AG09319 (cell line): Measurements from ENCODE around the gene MCRS1.

ENCODE experiments used
- DNase-seq: peaks from one replicate; pipeline ENCODE4 v3.0.0-alpha.2; 2010; ENCODE audit warnings: low read depth; ENCODE audit errors: extremely low read depth
- TF ChIP-seq, protein P1 (sequence below): IDR thresholded peaks from 2 replicates; pipeline ENCODE4 v1.5.1; 2011; ENCODE audit warnings: low read depth, mild to moderate bottlenecking, inconsistent platforms, low read length, moderate library complexity

MCRS1 gene

DNA sequence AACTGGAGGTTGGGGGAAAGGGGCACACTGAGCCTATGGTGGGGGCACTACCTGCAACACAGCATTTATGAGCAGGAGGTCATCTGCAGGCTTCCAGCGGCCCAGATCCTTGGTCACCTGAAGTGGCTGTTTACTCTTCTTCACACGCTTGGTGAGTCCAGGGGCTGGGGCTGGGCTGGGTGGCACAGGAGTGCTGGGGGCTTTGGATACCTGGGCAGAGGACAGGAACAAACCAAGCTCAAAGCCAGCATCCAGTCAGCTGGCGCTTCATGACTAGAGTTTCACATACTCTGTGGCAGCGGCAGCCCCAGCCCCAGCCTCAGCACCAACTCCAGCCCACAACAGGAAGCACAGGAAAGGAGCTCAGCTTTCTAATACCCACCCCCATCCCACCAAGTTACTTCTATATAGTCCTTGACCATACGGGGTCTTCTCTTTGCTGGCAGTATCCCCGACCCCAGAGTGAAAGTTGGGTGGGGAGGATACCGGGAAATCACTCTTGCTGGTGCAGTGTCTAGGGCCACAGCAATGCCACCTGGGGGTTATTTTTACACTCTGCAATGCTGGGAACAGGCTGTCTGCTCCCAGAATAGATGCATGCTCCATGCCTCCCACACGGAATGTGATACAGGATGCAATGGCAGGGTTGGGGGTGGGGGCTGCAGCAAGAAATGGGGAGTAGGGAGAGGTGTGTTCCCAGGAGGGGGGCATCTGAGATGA, 3.1 kb downstream of the MCRS1 start:
- TF ChIP-seq, protein P1, sequence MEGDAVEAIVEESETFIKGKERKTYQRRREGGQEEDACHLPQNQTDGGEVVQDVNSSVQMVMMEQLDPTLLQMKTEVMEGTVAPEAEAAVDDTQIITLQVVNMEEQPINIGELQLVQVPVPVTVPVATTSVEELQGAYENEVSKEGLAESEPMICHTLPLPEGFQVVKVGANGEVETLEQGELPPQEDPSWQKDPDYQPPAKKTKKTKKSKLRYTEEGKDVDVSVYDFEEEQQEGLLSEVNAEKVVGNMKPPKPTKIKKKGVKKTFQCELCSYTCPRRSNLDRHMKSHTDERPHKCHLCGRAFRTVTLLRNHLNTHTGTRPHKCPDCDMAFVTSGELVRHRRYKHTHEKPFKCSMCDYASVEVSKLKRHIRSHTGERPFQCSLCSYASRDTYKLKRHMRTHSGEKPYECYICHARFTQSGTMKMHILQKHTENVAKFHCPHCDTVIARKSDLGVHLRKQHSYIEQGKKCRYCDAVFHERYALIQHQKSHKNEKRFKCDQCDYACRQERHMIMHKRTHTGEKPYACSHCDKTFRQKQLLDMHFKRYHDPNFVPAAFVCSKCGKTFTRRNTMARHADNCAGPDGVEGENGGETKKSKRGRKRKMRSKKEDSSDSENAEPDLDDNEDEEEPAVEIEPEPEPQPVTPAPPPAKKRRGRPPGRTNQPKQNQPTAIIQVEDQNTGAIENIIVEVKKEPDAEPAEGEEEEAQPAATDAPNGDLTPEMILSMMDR, result no peak
- DNase-seq, result no peak

DNA sequence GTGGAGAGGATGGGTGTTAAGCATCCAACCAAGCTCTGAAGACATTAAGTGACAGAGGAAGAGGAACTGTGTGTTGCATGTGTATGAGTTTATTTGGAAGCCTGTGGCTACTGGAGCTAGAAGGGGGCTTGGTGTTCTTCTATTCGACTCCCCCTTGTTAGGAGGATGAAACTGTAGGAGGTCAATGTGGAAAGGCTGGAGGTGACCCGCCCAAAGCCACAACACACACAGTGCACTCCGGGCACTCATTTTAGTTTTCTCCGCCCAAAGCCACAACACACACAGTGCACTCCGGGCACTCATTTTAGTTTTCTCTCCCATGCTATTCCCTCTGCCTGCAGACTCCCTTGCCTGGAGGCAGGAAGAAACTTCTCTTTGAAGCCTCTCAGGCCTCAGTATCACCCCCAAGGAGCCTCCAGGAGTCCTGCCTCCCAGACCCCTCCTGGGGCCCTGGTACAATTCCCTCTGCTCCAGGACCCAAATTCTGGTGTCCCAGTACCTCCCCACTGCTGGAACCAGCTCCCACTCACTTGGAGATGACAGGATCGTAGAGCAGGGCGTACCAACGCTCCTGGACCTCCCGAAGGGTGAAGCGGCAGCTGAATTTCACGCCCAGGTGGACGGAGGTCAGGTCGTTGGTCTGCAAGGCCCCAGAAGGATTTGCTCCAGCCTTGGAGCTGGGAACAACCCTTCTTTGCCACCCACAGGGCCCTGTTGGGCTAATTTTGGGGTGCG, 3.8 kb downstream of the MCRS1 start:
- TF ChIP-seq, protein P1, result no peak
- DNase-seq, result no peak

DNA sequence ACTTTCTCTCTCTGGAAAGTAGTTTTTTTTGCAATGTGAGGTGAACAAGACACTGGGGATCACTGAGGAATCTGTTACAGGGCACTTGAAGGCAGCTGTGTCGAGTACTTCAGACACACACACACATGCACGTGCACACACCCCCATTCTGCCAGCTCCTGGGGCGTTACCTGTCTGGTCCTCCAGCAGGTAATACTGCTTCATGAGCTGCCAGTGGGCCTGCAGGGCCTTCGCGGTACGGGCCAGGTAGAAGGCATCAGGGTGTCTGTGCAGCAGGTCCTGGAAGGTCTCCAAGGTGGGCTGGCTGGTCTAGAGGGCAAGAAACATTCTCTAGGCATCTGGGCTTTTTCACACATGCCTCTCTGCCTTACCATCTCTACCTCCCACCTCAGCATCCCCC, 5.1 kb downstream of the MCRS1 start:
- DNase-seq, result no peak
- TF ChIP-seq, protein P1, result no peak

DNA sequence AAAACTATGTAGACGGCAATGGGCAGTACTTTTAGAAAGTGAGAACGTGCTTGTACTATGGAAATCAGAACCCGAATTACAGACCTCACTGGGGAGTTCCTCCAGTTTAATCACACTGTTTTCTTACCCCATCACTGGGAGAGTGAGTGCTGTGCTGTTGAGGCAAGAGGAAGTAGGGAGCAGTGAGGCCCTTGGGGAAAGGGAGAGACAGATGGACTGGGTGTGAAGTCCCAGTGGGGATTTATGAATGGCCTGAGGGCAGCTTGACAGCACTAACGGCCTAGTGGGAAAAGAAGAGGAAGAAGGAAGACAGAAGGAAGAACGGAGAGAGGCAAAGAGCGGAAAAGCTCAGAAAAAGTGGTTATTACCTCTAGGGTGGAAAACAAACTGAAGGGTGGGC, 5.7 kb downstream of the MCRS1 start:
- no peak for DNase-seq
- TF ChIP-seq, protein P1, result no peak

DNA sequence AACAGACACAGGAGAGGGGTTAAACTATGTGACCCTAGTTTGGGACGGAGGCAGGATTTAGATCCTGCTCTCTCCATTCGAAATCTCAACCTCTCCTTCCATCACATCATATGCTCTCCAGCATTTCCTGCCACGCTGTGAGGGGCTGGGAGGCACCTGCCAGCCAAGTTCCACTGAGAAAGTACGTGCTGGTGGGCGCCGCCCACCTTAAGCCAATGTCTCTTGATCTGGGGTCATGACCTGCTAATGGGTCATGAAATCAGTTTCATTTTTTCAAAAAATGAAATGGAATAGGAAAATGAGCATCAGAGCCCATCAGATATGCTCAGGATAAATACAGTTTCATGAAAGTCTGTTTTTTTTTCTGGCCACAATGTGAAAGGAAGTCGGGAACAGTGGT, 7.2 kb downstream of the MCRS1 start:
- DNase-seq, result no peak
- TF ChIP-seq, protein P1, result no peak

DNA sequence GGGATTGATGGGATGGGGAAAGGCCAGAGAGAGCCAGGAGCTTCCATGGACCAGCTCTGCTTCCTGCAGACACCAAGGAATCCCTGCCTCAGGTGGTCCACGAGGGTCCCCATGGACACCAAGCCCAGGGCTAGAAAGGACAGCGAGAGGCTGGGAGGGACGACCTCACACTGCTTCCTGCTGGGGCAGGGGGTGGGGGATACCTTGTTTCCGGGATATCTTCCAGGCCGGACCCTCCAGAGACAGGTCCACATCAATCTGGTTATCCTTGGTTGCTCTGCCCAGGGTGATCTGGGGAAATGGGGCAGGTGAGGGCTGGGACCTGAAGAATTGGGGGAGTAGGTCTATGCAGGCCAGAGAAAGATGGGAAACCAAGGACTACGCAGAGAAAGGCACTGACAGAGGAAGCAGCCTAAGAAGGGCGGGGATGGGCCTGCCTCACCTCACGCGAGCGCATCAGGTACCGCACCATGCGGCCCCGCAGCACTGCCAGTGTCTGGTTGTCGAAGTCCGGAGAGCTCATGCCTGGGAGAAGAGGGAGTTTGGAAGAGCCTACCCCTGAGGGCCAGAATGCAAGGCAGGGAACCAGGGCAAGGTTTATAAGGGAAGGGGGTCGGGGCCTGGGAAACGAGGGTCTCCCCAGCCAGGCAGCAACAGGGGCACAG, 8.8 kb downstream of the MCRS1 start:
- TF ChIP-seq, protein P1, result no peak
- no peak for DNase-seq

DNA sequence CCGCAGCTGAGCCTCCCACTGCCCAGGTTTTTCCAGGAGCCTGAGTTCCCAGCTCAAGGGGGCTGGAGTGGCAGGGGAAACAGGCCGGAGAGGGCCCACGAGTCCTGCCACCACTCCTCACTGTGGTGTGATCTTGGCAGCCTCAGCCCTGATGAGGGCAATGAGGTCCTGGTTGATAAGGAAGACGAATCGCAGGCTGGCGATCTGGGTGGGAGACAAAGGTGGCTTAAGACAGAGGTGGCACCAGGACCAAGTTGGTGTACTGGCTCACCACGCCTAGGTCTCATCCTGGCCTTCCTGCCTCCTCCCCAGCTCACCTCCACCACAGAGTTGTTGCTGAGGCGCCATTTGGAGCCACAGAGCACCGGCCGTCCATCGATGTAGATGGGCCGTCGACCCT, 9.4 kb downstream of the MCRS1 start:
- DNase-seq, result no peak

More for the DNA sequence above, 9.4 kb downstream of the MCRS1 start:
- TF ChIP-seq, protein P1, result no peak
